Mesendoderm (in vitro differentiated cells): ENCODE results near the gene SAMSN1.

Experiments used
- DNase-seq: peaks from one replicate; pipeline ENCODE4 v3.0.0; 2013
- H2AK5ac ChIP-seq: 2 replicates; pipeline ENCODE4 v1.6.1; 2013; ENCODE audit warnings: low read length, inconsistent platforms
- H2BK120ac ChIP-seq: 2 replicates; pipeline ENCODE4 v1.6.1; 2013; ENCODE audit warnings: low read depth, mild to moderate bottlenecking, low read length, moderate library complexity, mixed read lengths
- H2BK15ac ChIP-seq: replicated peaks from 2 replicates; pipeline ENCODE4 v1.6.1; 2013; ENCODE audit warnings: low read depth, mild to moderate bottlenecking, moderate library complexity
- H2BK5ac ChIP-seq: 2 replicates; pipeline ENCODE4 v1.6.1; 2013; ENCODE audit warnings: low read length, inconsistent platforms
- H3K18ac ChIP-seq: 2 replicates; pipeline ENCODE4 v1.6.1; 2013; ENCODE audit warnings: mild to moderate bottlenecking, low read length, mixed read lengths
- H3K23ac ChIP-seq: one replicate; pipeline ENCODE4 v1.6.1; 2013; ENCODE audit warnings: low read length
- H3K27ac ChIP-seq: 2 replicates; pipeline ENCODE4 v1.5.1; 2013; ENCODE audit warnings: low read depth, mild to moderate bottlenecking, inconsistent platforms, low read length, moderate library complexity
- H3K27me3 ChIP-seq: 2 replicates; pipeline ENCODE4 v1.6.1; 2013; ENCODE audit warnings: low read length, control low read depth, mild to moderate bottlenecking, inconsistent platforms; ENCODE audit not compliant: insufficient read depth, poor library complexity
- H3K36me3 ChIP-seq: 2 replicates; pipeline ENCODE4 v1.6.1; 2013; ENCODE audit warnings: low read length, inconsistent platforms; ENCODE audit not compliant: control insufficient read depth, insufficient read depth
- H3K4ac ChIP-seq: one replicate; pipeline ENCODE4 v1.6.1; 2013; ENCODE audit warnings: low read depth, mild to moderate bottlenecking, low read length, moderate library complexity
- H3K4me1 ChIP-seq: 2 replicates; pipeline ENCODE4 v1.6.1; 2013; ENCODE audit warnings: low read depth, low read length, inconsistent platforms; ENCODE audit not compliant: control insufficient read depth
- H3K4me2 ChIP-seq: 2 replicates; pipeline ENCODE4 v1.6.1; 2013; ENCODE audit warnings: low read length
- H3K4me3 ChIP-seq: 2 replicates; pipeline ENCODE4 v1.5.1; 2013; ENCODE audit warnings: mild to moderate bottlenecking, low read length
- H3K56ac ChIP-seq: one replicate; pipeline ENCODE4 v1.6.1; 2013; ENCODE audit warnings: low read length
- H3K79me1 ChIP-seq: 2 replicates; pipeline ENCODE4 v1.6.1; 2013; ENCODE audit warnings: low read length, inconsistent platforms
- H3K79me2 ChIP-seq: 2 replicates; pipeline ENCODE4 v1.6.1; 2013; ENCODE audit warnings: mild to moderate bottlenecking, low read length; ENCODE audit not compliant: control insufficient read depth, insufficient read depth
- H3K9ac ChIP-seq: 2 replicates; pipeline ENCODE4 v1.6.1; 2013; ENCODE audit warnings: low read length, inconsistent platforms
- H4K5ac ChIP-seq: one replicate; pipeline ENCODE4 v1.6.1; 2013; ENCODE audit warnings: low read length
- H4K8ac ChIP-seq: one replicate; pipeline ENCODE4 v1.6.1; 2013; ENCODE audit warnings: low read depth, mild to moderate bottlenecking, control low read depth, low read length, moderate library complexity
- WGBS: extraction: QIAGEN DNeasy Blood & Tissue Kit; methylation state at CpG from one replicate; pipeline ENCODE4 v1.1.7; 2013; ENCODE audit warnings: low lambda C conversion rate, missing lambda C conversion rate; ENCODE audit not compliant: insufficient coverage; ENCODE audit errors: extremely low coverage; 5-methylcytosine and 5-hydroxymethylcytosine counted together

Gene SAMSN1

DNA sequence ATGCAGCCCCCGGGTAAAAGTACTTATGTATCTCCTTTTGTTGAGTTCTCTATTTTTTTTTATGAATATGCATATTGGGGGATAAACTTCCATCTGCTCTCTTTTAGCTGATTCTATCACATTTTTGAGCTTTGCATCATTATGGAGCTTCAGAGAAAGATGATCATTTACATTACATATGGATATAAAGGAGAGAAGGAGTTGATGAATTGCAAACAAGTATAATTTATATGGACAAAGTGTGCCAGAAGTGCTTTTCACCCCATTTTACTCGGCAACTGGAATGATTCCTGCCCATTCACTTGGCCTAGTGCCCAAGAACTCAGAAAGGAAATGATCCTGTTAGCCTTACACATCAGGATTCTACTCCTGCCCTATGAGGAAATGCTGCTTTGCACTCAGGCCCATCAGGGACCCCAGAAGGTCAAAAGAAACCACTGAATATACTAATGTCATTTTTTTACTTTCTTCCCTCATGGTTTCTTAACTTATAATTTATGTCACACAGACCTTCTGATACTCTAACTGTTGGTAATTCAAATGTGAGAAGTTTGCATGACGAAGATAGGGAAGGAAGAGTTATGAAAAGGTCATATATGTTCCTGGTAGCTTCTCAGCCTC, 65.6 kb downstream of the SAMSN1 start:
- no CpG with 5 or more reads among the region's 3 CpGs for WGBS
- no peak overlapping the region for H3K4ac ChIP-seq
- H2BK120ac ChIP-seq, result no peak overlapping the region
- no peak overlapping the region for H2BK15ac ChIP-seq
- no peak for DNase-seq
- no peak overlapping the region for H2BK5ac ChIP-seq
- H3K18ac ChIP-seq, result no peak overlapping the region
- no peaks in the 10 kb centered on the region for H3K79me2 ChIP-seq
- H3K4me2 ChIP-seq, result no peak overlapping the region
- no peak overlapping the region for H3K56ac ChIP-seq
- no peak overlapping the region for H4K8ac ChIP-seq
- H3K9ac ChIP-seq, result no peak overlapping the region
- no peak overlapping the region for H3K27ac ChIP-seq
- H3K4me3 ChIP-seq, result no peak overlapping the region
- no peak overlapping the region for H3K23ac ChIP-seq
- no peak overlapping the region for H4K5ac ChIP-seq
- no peaks in the 10 kb centered on the region for H3K27me3 ChIP-seq
- H3K4me1 ChIP-seq, result no peaks in the 10 kb centered on the region
- no peak overlapping the region for H2AK5ac ChIP-seq
- H3K79me1 ChIP-seq, result no peaks in the 10 kb centered on the region
- no peaks in the 10 kb centered on the region for H3K36me3 ChIP-seq

DNA sequence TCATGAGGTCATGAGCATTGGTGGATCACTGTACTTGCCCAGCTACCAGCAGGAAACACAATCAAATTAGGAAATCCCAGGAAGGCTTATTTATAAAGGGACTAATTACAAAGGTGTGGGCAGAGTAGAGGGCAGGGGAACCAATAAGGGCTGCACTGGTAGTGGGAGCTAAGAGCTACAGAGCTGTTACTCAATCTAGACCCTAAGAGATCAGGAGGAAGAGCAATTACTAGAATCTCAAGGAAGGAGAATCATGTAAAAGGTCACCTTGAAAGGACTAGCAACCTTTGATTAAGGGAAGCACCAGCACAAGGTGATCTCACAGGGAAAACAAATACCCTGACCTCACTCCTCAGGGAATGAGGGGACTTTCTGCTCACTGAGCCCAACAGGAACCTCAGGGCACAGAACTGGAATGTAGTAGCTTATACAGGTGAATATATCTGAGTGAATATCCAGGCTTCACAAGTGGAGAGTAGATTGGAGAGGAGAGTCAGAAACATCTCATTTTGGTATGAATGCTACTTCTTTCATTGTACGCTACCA, 66.8 kb downstream of the SAMSN1 start:
- Histone ChIP-seq H3K27ac (no peak overlapping the region), H3K4me1 (no peaks in the 10 kb centered on the region), H3K18ac (no peak overlapping the region), H3K4me3 (no peak overlapping the region), H4K5ac (no peak overlapping the region), H3K4me2 (no peak overlapping the region), H3K4ac (no peak overlapping the region), H2BK15ac (no peak overlapping the region), H3K79me1 (no peaks in the 10 kb centered on the region), H3K9ac (no peak overlapping the region), H3K27me3 (no peaks in the 10 kb centered on the region), H3K79me2 (no peaks in the 10 kb centered on the region), H3K36me3 (no peaks in the 10 kb centered on the region), H2AK5ac (no peak overlapping the region), H3K23ac (no peak overlapping the region), H4K8ac (no peak overlapping the region), H2BK120ac (no peak overlapping the region), H2BK5ac (no peak overlapping the region), H3K56ac (no peak overlapping the region)
- no CpG with 5 or more reads among the region's 1 CpG for WGBS
- DNase-seq, result peak; percentile 3

DNA sequence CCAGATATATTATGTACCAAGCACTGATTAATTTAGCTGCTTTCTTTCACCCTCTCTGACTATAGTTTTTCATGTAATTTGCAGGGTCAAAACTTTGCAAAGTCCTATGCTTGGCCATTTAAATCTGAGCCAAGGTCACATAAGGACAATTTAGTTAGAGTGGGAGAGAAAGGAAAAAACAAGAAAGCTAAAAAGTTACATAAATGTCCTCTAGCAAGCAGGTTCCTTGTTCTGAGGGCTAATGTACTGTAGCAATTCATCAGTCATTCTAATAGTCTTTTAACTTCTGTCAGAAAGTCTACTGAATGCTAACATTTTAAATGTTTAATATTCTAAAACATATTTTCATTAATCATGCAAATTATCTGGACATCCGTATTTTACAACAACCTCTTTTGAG, 68.3 kb downstream of the SAMSN1 start:
- Histone ChIP-seq H2BK5ac (no peak overlapping the region), H3K23ac (no peak overlapping the region), H2AK5ac (no peak overlapping the region), H4K5ac (no peak overlapping the region), H3K4me3 (no peak overlapping the region), H3K18ac (no peak overlapping the region), H2BK15ac (no peak overlapping the region), H3K56ac (no peak overlapping the region), H3K79me2 (no peaks in the 10 kb centered on the region), H3K9ac (no peak overlapping the region), H3K27ac (no peak overlapping the region), H4K8ac (no peak overlapping the region), H3K4me1 (no peaks in the 10 kb centered on the region), H3K36me3 (no peaks in the 10 kb centered on the region), H3K4me2 (no peak overlapping the region), H3K79me1 (no peaks in the 10 kb centered on the region), H3K4ac (no peak overlapping the region), H2BK120ac (no peak overlapping the region), H3K27me3 (no peaks in the 10 kb centered on the region)
- no CpG with 5 or more reads among the region's 1 CpG for WGBS
- DNase-seq, result no peak

DNA sequence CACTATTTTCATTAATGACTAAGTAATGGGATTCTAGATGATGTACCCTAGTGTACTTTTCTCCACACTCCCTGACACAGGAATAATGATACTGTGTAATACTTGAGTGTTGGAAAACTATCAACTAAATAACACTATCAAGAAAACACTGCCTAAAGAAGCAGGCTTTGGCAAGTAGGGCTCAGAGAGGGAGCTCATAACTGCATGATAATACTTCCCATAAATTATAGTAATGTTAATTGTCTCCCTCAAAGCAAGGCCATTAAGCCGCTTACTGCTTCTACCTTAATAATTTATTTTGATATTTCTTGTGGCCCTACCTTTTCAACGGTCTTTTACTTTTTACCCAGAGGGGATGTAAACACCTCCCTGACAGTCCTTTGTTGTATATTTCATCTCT, 69.0 kb downstream of the SAMSN1 start:
- Histone ChIP-seq H2AK5ac (no peak overlapping the region), H2BK15ac (no peak overlapping the region), H3K9ac (no peak overlapping the region), H3K79me1 (no peaks in the 10 kb centered on the region), H2BK120ac (no peak overlapping the region), H3K27ac (no peak overlapping the region), H3K4me2 (no peak overlapping the region), H3K79me2 (no peaks in the 10 kb centered on the region), H3K4me3 (no peak overlapping the region), H3K27me3 (no peaks in the 10 kb centered on the region), H3K36me3 (no peaks in the 10 kb centered on the region), H3K18ac (no peak overlapping the region), H4K8ac (no peak overlapping the region), H3K23ac (no peak overlapping the region), H3K4ac (no peak overlapping the region), H3K56ac (no peak overlapping the region), H4K5ac (no peak overlapping the region), H3K4me1 (no peaks in the 10 kb centered on the region), H2BK5ac (no peak overlapping the region)
- no peak for DNase-seq
- no CpG with 5 or more reads among the region's 2 CpGs for WGBS

DNA sequence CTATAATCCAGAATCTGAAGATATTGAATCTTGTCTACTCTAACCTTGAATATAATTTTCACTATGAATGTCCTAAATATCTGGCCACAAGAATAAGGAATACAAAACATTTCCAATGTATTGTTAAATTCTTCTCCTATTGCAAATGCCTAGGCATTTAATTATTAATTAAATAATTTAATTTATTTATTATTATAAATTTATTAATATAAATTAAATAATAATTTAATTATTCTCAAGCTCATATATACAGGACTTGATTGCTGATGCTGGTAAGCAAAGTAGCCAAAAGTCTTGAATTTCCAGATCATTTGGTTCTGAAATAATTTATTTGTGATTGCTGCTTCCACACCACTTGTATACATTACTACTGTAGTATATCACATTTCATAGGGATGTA, 71.1 kb downstream of the SAMSN1 start:
- Histone ChIP-seq H2BK5ac (no peak overlapping the region), H3K4me2 (no peak overlapping the region), H3K4ac (no peak overlapping the region)

DNA sequence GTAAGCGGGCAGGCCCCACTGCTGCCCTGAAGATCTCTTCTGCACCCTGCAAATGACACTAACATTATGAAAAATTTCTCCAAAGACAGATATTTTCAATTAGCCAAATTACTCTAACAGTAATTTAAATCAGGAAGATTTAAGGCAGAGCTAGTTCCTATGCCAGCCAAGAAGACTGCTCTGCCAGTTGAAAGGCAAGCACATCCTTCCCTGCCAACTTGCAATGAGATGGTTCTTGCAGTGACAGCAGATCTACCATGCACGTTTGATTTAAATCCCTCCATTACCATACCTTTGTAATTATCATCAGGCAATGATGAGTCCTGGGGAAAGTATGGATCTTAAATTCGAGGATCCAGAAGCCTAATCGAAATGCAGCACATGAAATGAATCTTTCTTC, 76.5 kb downstream of the SAMSN1 start:
- Histone ChIP-seq H4K8ac (no peak overlapping the region), H3K23ac (no peak overlapping the region), H3K27me3 (no peaks in the 10 kb centered on the region), H3K4ac (no peak overlapping the region), H4K5ac (no peak overlapping the region), H3K36me3 (no peaks in the 10 kb centered on the region), H2BK5ac (no peak overlapping the region), H3K79me1 (no peaks in the 10 kb centered on the region), H3K56ac (no peak overlapping the region), H3K27ac (no peak overlapping the region), H3K79me2 (no peaks in the 10 kb centered on the region), H2AK5ac (no peak overlapping the region), H3K4me3 (no peak overlapping the region), H2BK15ac (no peak overlapping the region), H2BK120ac (no peak overlapping the region), H3K4me1 (no peaks in the 10 kb centered on the region), H3K9ac (no peak overlapping the region), H3K18ac (no peak overlapping the region), H3K4me2 (no peak overlapping the region)
- DNase-seq, result no peak
- WGBS, result no CpG with 5 or more reads among the region's 4 CpGs

More for the DNA sequence above, 71.1 kb downstream of the SAMSN1 start:
- no peak overlapping the region for H3K27ac ChIP-seq
- no peak overlapping the region for H4K5ac ChIP-seq
- no peak overlapping the region for H3K4me3 ChIP-seq
- no peaks in the 10 kb centered on the region for H3K4me1 ChIP-seq
- H2AK5ac ChIP-seq, result no peak overlapping the region
- no peak overlapping the region for H3K23ac ChIP-seq
- H3K56ac ChIP-seq, result no peak overlapping the region
- no peak overlapping the region for H4K8ac ChIP-seq
- no peak for DNase-seq
- H3K79me2 ChIP-seq, result no peaks in the 10 kb centered on the region
- H3K9ac ChIP-seq, result no peak overlapping the region
- H3K27me3 ChIP-seq, result no peaks in the 10 kb centered on the region
- no peaks in the 10 kb centered on the region for H3K79me1 ChIP-seq
- H3K36me3 ChIP-seq, result no peaks in the 10 kb centered on the region
- H2BK120ac ChIP-seq, result no peak overlapping the region
- no peak overlapping the region for H2BK15ac ChIP-seq
- H3K18ac ChIP-seq, result no peak overlapping the region
